ENCODE data around the gene NAV1.
"Not testable (repeated sequence)": the region's sequence is repeated elsewhere in the genome, so short reads cannot be mapped to it uniquely, and the experiment has no call there.

NAV1 gene

GRCh38 chr1:201538612-201539551, at the start of gene NAV1:
Gene NAV1 (plus strand): TSS chr1:201539127. CDS start chr1:201622885, 83,758 bp downstream.
- no peak for DNase-seq

- DNase-seq, result no peak
Observed at GRCh38 chr1:201489643-201490261, 49.2 kb upstream of the NAV1 start.

GRCh38 chr1:201490708-201491131, 48.2 kb upstream of the NAV1 start:
- no peak for DNase-seq

- DNase-seq, result no peak
Observed at GRCh38 chr1:201491896-201492511, 46.9 kb upstream of the NAV1 start.

- not testable (repeated sequence) for DNase-seq
Observed at GRCh38 chr1:201493026-201493656, 45.8 kb upstream of the NAV1 start.

- no peak for DNase-seq
Observed at GRCh38 chr1:201493757-201494617, 44.9 kb upstream of the NAV1 start.

- no peak for DNase-seq
Observed at GRCh38 chr1:201495551-201496295, 43.2 kb upstream of the NAV1 start.

- no peak for DNase-seq
Observed at GRCh38 chr1:201496296-201496690, 42.6 kb upstream of the NAV1 start.

GRCh38 chr1:201497935-201498509, 40.9 kb upstream of the NAV1 start:
- DNase-seq, result no peak

GRCh38 chr1:201498621-201499020, 40.3 kb upstream of the NAV1 start:
- no peak for DNase-seq

- DNase-seq, result no peak
Observed at GRCh38 chr1:201499191-201499590, 39.7 kb upstream of the NAV1 start.

- DNase-seq, result no peak
Observed at GRCh38 chr1:201499795-201500669, 38.9 kb upstream of the NAV1 start.

- no peak for DNase-seq
Observed at GRCh38 chr1:201500670-201501120, 38.2 kb upstream of the NAV1 start.

GRCh38 chr1:201501144-201501543, 37.8 kb upstream of the NAV1 start:
- no peak for DNase-seq

- DNase-seq, result no peak
Observed at GRCh38 chr1:201501812-201502510, 37.0 kb upstream of the NAV1 start.

- DNase-seq, result no peak
Observed at GRCh38 chr1:201502511-201502857, 36.4 kb upstream of the NAV1 start.

GRCh38 chr1:201503397-201504176, 35.3 kb upstream of the NAV1 start:
- no peak for DNase-seq

- no peak for DNase-seq
Observed at GRCh38 chr1:201504179-201504631, 34.7 kb upstream of the NAV1 start.
